H1 (cell line): Measurements from ENCODE around the gene SPAG5.

ENCODE experiments used
- CBX5 ChIP-seq: fragments of 300-800, 300-1000 bp; sonication (generic); IDR thresholded peaks from 2 replicates; pipeline ENCODE4 v1.7.1; 2016; ENCODE audit warnings: antibody characterized with exemption, low read length, low read depth
- CEBPB ChIP-seq: IDR thresholded peaks from 2 replicates; pipeline ENCODE4 v1.6.1; 2012; ENCODE audit warnings: low read depth, low read length
- CTCF ChIP-seq, 3 experiments: IDR thresholded peaks; 1 replicate in 2 of 3; 2 replicates in 1 of 3; pipeline versions ENCODE4 v1.5.1 to v1.6.1; 2011; ENCODE audit warnings: low read length in 3 of 3, mild to moderate bottlenecking in 3 of 3, inconsistent platforms in 2 of 3, low read depth in 1 of 3, moderate library complexity in 1 of 3; ENCODE audit not compliant: insufficient read depth in 1 of 3; ENCODE audit errors: control extremely low read depth in 1 of 3
- EZH2 ChIP-seq: fragments of 200-600 bp; sonication (generic); IDR thresholded peaks from 2 replicates; pipeline ENCODE4 v1.7.1; 2012; ENCODE audit warnings: low read depth, mild to moderate bottlenecking, moderate library complexity, low read length, inconsistent platforms; ENCODE audit not compliant: severe bottlenecking
- FOSL1 ChIP-seq: IDR thresholded peaks from 2 replicates; pipeline ENCODE4 v1.6.1; 2011; ENCODE audit warnings: mild to moderate bottlenecking, low read depth, low read length, moderate library complexity; ENCODE audit not compliant: insufficient read depth
- HDAC2 ChIP-seq, 2 experiments: fragments of 300-600 bp in 1 of 2; sonication (generic) in 1 of 2; IDR thresholded peaks; 2 replicates each; pipeline ENCODE4 v1.6.1; 2011 to 2012; ENCODE audit warnings: low read depth in 2 of 2, low read length in 2 of 2, mild to moderate bottlenecking in 2 of 2, moderate library complexity in 2 of 2, borderline replicate concordance in 1 of 2, inconsistent platforms in 1 of 2
- POLR2A ChIP-seq, 2 experiments: IDR thresholded peaks; 1 replicate in 1 of 2; 2 replicates in 1 of 2; pipeline ENCODE4 v1.6.1; 2011; ENCODE audit warnings: low read depth in 2 of 2, low read length in 2 of 2, mild to moderate bottlenecking in 2 of 2; ENCODE audit errors: control extremely low read depth in 1 of 2
- RFX5 ChIP-seq: IDR thresholded peaks from 2 replicates; pipeline ENCODE4 v1.6.1; 2011; ENCODE audit warnings: low read depth, low read length, improper control_type of control experiment, borderline replicate concordance
- SP1 ChIP-seq: IDR thresholded peaks from 2 replicates; pipeline ENCODE4 v1.6.1; 2011; ENCODE audit warnings: low read depth, low read length
- SP4 ChIP-seq: IDR thresholded peaks from 2 replicates; pipeline ENCODE4 v1.6.1; 2012; ENCODE audit warnings: low read length, inconsistent platforms

- TF ChIP-seq RFX5 (no peak), POLR2A (IDR thresholded peaks at IDR 0.05; ENCODE audit: control extremely low read depth in 1 of 2, low read depth in 2 of 2, low read length in 2 of 2) (no peak), CTCF (IDR thresholded peaks at IDR 0.05; ENCODE audit: control extremely low read depth in 1 of 3, insufficient read depth in 1 of 3, low read depth in 1 of 3, low read length in 3 of 3) (no peak), CBX5 (no peak), HDAC2 (IDR thresholded peaks at IDR 0.05; ENCODE audit: borderline replicate concordance in 1 of 2, low read depth in 2 of 2, low read length in 2 of 2) (no peak), SP4 (no peak), EZH2 (no peak), FOSL1 (no peak), CEBPB (no peak), SP1 (no peak)
These were observed 65.6 kb downstream of the SPAG5 start for GRCh38 chr17:28533091-28533807.
